Measurements from ENCODE around the gene CAB39L. TPM values are rescaled to one million over a fixed set of nuclear protein-coding genes. Genes with fewer than 3 reads are reported as not detected.

CAB39L gene
- total and polyA plus RNA-seq, 2 of the 4 experiments (the other 2 are of a cell fraction): 8.5 to 16.7 TPM

- CTCF ChIA-PET: interaction anchor here (0.6 kb wide), 1 partner anchor 25 kb away, joined by 3 read pairs; the partner anchor contains the start of gene CAB39L
- H3K27ac ChIP-seq (ENCODE audit: insufficient read depth, low read length): no peak overlapping the region
- no peak for ATAC-seq (ENCODE audit: low read depth)
Measured at GRCh38 chr13:49418206-49418605, 25.7 kb downstream of the CAB39L start.

More at GRCh38 chr13:49418206-49418605, 25.7 kb downstream of the CAB39L start:
- intact Hi-C loops (cut with micrococcal nuclease) (no loop called here), in situ Hi-C loops (cut with MboI; ENCODE audit: low sequenced_read_pairs) (no loop called here), dilution Hi-C loops (cut with HindIII; ENCODE audit: low sequenced_read_pairs, unreplicated experiment) (no loop called here)
- H3K9ac ChIP-seq (ENCODE audit: low read depth, low read length): no peak overlapping the region
- no peak overlapping the region for H2AK5ac ChIP-seq (ENCODE audit: low read depth, low read length)
- no peak overlapping the region for H3K18ac ChIP-seq (ENCODE audit: low read depth, low read length)
- no peaks in the 10 kb centered on the region for H3K27me3 ChIP-seq (ENCODE audit: control insufficient read depth, insufficient read depth, low read length)
- no peak overlapping the region for H2AFZ ChIP-seq (replicated peaks; ENCODE audit: low read length, poor library complexity)
- no peaks in the 10 kb centered on the region for H3K36me3 ChIP-seq (ENCODE audit: control insufficient read depth, insufficient read depth, low read length)
- H3K9me1 ChIP-seq (ENCODE audit: insufficient read depth, low read length): 0 out of 2 replicates have a peak, but pooled peaks cover 4% of the 10 kb centered on the region
- no peaks in the 10 kb centered on the region for H3K4me1 ChIP-seq (ENCODE audit: control insufficient read depth, insufficient read depth, low read length)
- WGBS, 2 experiments (ENCODE audit: extremely low coverage in 2 of 2, insufficient read length in 1 of 2): no CpG with 5 or more reads among the region's 1 CpG
- no peak for DNase-seq
- H3K14ac ChIP-seq (replicated peaks; ENCODE audit: low read depth, low read length): no peak overlapping the region
- no peak overlapping the region for H3K4me3 ChIP-seq (ENCODE audit: insufficient read depth, low read depth, low read length)
- H3K56ac ChIP-seq (ENCODE audit: extremely low read depth, insufficient read depth, low read length): no peak overlapping the region
- no peak overlapping the region for H4K8ac ChIP-seq (ENCODE audit: low read depth in 2 of 2, low read length in 2 of 2)
- TF ChIP-seq USF2 (IDR thresholded peaks at IDR 0.05; ENCODE audit: low read depth, low read length): no peak
- TF ChIP-seq CTCF (conservative IDR thresholded peaks at IDR 0.05; ENCODE audit: low read depth, low read length): no peak
- no peak for TF ChIP-seq ELK1 (IDR thresholded peaks at IDR 0.05; ENCODE audit: borderline replicate concordance, low read depth, low read length)
- TF ChIP-seq RAD21 (IDR thresholded peaks at IDR 0.05; ENCODE audit: low read length): no peak
- TF ChIP-seq CEBPB (IDR thresholded peaks at IDR 0.05; ENCODE audit: low read depth, low read length): no peak
- no peak for TF ChIP-seq FOS (IDR thresholded peaks at IDR 0.05; ENCODE audit: low read depth, low read length)
- TF ChIP-seq BHLHE40 (IDR thresholded peaks at IDR 0.05; ENCODE audit: low read depth, low read length): no peak
- no peak for TF ChIP-seq RCOR1 (IDR thresholded peaks at IDR 0.05; ENCODE audit: insufficient replicate concordance, low read length)
- no peak for TF ChIP-seq MAFK (IDR thresholded peaks at IDR 0.05; ENCODE audit: low read depth, low read length)
- no peak for TF ChIP-seq POLR2A (IDR thresholded peaks at IDR 0.05; ENCODE audit: low read depth, low read length)
- TF ChIP-seq SMC3 (IDR thresholded peaks at IDR 0.05; ENCODE audit: low read depth, low read length): no peak
- TF ChIP-seq RFX5 (IDR thresholded peaks at IDR 0.05; ENCODE audit: low read depth, low read length): no peak
- no peak for TF ChIP-seq CHD1 (IDR thresholded peaks at IDR 0.05; ENCODE audit: low read depth, low read length)
- TF ChIP-seq NFE2L2 (IDR thresholded peaks at IDR 0.05; ENCODE audit: low read depth, low read length): no peak
- no peak for TF ChIP-seq MXI1 (IDR thresholded peaks at IDR 0.05; ENCODE audit: borderline replicate concordance, low read depth, low read length)
- no peak overlapping the region for H2BK20ac ChIP-seq (ENCODE audit: low read depth, low read length)
- H2BK15ac ChIP-seq (ENCODE audit: low read depth, low read length): no peak overlapping the region
- no peak overlapping the region for H2BK5ac ChIP-seq (ENCODE audit: low read depth, low read length, poor library complexity, severe bottlenecking)
- no peaks in the 10 kb centered on the region for H3K9me3 ChIP-seq (ENCODE audit: control insufficient read depth, insufficient read depth, low read length)
- POLR2A ChIA-PET (ENCODE audit: unreplicated experiment): no interaction called here
- H3K4me2 ChIP-seq (ENCODE audit: low read depth, low read length): no peak overlapping the region
- BruUV-seq (replicated peaks): no TSS peak
- no peak overlapping the region for H2AK9ac ChIP-seq (replicated peaks; ENCODE audit: low read depth, low read length, poor library complexity)
- no peak overlapping the region for H4K91ac ChIP-seq (ENCODE audit: insufficient read depth, low read depth, low read length)
- H4K5ac ChIP-seq (ENCODE audit: low read depth, low read length): no peak overlapping the region
- H4K20me1 ChIP-seq (ENCODE audit: insufficient read depth, low read length): no peaks in the 10 kb centered on the region
- H3K4ac ChIP-seq (ENCODE audit: low read depth, low read length): no peak overlapping the region
- no peak overlapping the region for H3K23ac ChIP-seq (ENCODE audit: low read depth, low read length)
- no peak overlapping the region for H2BK120ac ChIP-seq (ENCODE audit: low read depth, low read length)
- no peaks in the 10 kb centered on the region for H3K79me1 ChIP-seq (ENCODE audit: low read depth in 1 of 2, low read length in 2 of 2)
